Common myeloid progenitor, CD34-positive (primary cell): Measurements from ENCODE around the gene CIB4.

Experiments
- CTCF ChIA-PET: fragments of 350-600 bp; sonication (Branson Sonifier 250); formaldehyde crosslinking; loops from one replicate; lab custom pipeline; 2021; ENCODE audit warnings: antibody characterized with exemption; lab: Charles Lee
- POLR2A ChIA-PET: fragments of 350-600 bp; sonication (Branson Sonifier 250); formaldehyde crosslinking; loops from one replicate; lab custom pipeline; 2021; ENCODE audit warnings: antibody characterized with exemption; lab: Charles Lee
- DNase-seq, 3 donors: peaks; one replicate each; pipeline versions ENCODE4 v3.0.0 to v3.0.0-alpha.2; 2013
- H3K27ac ChIP-seq, 2 experiments: 1 replicate in 1 of 2; 2 replicates in 1 of 2; pipeline ENCODE4 v1.7.0; 2013; ENCODE audit warnings: inconsistent platforms in 2 of 2, low read length in 2 of 2, mild to moderate bottlenecking in 2 of 2, low read depth in 1 of 2, moderate library complexity in 1 of 2; ENCODE audit not compliant: severe bottlenecking in 2 of 2, insufficient read depth in 1 of 2, poor library complexity in 1 of 2
- H3K27me3 ChIP-seq, 5 experiments: replicated peaks in 2 of 5; 1 replicate in 3 of 5; 2 replicates in 2 of 5; pipeline versions ENCODE4 v1.6.1 to v1.7.0; 2013; ENCODE audit warnings: low read length in 4 of 5, mild to moderate bottlenecking in 2 of 5, moderate library complexity in 2 of 5, inconsistent platforms in 1 of 5; ENCODE audit not compliant: insufficient read depth in 5 of 5, control insufficient read depth in 4 of 5
- H3K36me3 ChIP-seq, 4 experiments: 1 replicate in 2 of 4; 2 replicates in 2 of 4; pipeline versions ENCODE4 v1.6.1 to v1.7.0; 2013; ENCODE audit warnings: low read length in 3 of 4, control low read depth in 1 of 4, mild to moderate bottlenecking in 1 of 4; ENCODE audit not compliant: control insufficient read depth in 4 of 4, insufficient read depth in 4 of 4
- H3K4me1 ChIP-seq, 4 experiments: 1 replicate in 3 of 4; 2 replicates in 1 of 4; pipeline versions ENCODE4 v1.6.1 to v1.7.1; 2013; ENCODE audit warnings: low read length in 3 of 4, mild to moderate bottlenecking in 3 of 4, control low read depth in 1 of 4, inconsistent platforms in 1 of 4, moderate library complexity in 1 of 4; ENCODE audit not compliant: control insufficient read depth in 4 of 4, insufficient read depth in 4 of 4; ENCODE audit errors: control extremely low read depth in 1 of 4
- H3K4me3 ChIP-seq, 7 experiments: 1 replicate in 4 of 7; 2 replicates in 3 of 7; pipeline versions ENCODE4 v1.5.1 to v1.7.0; 2013; ENCODE audit warnings: mild to moderate bottlenecking in 7 of 7, low read length in 6 of 7, moderate library complexity in 6 of 7, inconsistent platforms in 2 of 7, low read depth in 2 of 7, control low read depth in 1 of 7; ENCODE audit not compliant: insufficient read depth in 4 of 7, control insufficient read depth in 1 of 7; ENCODE audit errors: extremely low read depth in 1 of 7
- H3K9me3 ChIP-seq, 5 experiments: 1 replicate in 4 of 5; 2 replicates in 1 of 5; pipeline versions ENCODE4 v1.6.1 to v1.7.1; 2013; ENCODE audit warnings: low read length in 4 of 5, mild to moderate bottlenecking in 2 of 5, inconsistent platforms in 1 of 5, low read depth in 1 of 5, moderate library complexity in 1 of 5; ENCODE audit not compliant: control insufficient read depth in 4 of 5, insufficient read depth in 2 of 5; ENCODE audit errors: control extremely low read depth in 1 of 5
- WGBS: methylation state at CpG from one replicate; pipeline ENCODE4 v1.1.5; 2013; ENCODE audit not compliant: insufficient coverage; 5-methylcytosine and 5-hydroxymethylcytosine counted together

The CIB4 gene

DNA sequence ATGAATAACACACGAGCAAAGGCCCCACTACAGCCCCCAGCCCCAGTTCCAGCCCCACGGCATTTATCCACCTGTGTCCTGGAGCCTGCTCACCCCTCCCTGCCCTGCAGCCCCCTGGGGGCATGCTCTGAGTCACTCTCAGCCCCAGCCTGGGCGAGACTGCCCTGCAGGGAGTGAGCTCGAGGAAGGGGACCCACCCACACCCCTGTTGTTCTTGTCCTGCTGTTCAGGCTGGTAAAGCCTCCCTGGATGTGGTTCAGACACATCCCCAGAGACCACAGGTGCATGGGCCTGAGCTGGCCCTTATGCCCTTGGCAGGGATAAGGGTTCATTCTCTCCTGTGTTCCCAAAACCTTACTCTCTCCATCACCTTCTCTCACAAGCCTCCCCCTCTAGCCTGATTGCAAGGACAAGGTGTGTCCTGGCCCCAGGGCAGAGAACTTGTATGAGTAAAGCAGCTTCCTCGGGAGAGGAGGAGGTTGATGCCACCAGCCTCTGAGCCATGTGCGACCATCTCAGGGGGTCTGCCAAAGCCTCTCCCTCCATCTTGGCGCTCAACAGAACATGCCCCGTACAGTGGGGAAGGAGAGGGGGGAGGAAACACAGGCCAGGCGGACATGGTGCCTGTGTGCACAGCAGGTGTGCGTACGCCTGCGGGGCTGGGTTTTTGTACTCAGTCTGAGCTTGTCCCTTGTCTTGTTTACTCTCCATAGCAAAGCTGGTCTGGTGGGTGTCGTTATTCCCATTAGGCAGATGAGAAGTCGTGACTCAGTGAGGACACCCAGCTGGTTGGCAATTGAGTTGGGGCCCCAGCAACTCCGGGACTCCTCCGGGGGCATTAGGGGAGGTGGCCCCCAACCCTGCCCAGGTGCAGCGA, 64.4 kb downstream of the CIB4 start:
- WGBS: 90% methylated on average over 11 of the region's 17 CpGs
- no peaks in the 10 kb centered on the region for H3K36me3 ChIP-seq
- H3K9me3 ChIP-seq: no peaks in the 10 kb centered on the region
- no peak overlapping the region for H3K27ac ChIP-seq
- POLR2A ChIA-PET: no interaction called here
- no peaks in the 10 kb centered on the region for H3K4me1 ChIP-seq
- H3K27me3 ChIP-seq: peaks cover 0 to 27% (median 19%) of the 10 kb centered on the region in 5 experiments
- no peak overlapping the region for H3K4me3 ChIP-seq
- DNase-seq: no peak
- CTCF ChIA-PET: interaction anchor here (0.7 to 9.8 kb wide), 17 partner anchors 10 to 626 kb away, joined by 3 to 75 read pairs (median 5); partner anchors contain the start of gene CIB4

DNA sequence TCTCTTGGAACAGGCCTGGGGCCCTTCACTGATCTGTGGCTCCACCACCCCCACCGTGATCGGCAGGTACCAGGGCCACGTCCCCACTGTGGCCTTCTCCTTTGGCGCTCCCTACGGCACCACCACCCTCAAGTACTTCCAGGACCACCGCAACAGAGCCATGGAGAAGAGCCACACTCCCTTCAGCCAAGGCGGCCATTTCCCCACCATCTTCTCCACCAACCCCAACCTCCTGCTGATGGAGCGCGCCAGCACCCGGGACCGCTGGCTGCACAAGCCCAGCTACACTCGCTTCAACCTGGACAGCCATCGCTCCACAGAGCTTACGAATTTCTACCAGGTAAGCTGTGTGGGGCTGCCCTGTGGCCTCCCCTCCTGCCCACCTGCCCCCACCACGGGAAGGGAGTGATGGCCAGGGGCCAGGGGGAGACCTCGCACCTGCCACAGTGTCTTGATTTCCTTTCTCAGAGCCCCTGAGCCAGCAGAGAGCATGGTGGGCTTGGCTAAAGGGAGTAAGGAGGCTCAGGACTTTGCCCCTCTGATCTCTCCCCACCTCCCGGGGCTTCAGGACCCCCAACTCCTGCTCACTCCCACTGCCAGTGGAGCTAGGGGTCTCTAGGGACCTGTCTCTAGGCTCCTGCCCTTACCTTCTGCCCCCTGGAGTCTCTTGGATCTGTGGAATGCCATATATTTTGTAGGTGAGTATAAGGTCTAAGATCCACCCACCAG, 65.2 kb downstream of the CIB4 start:
- WGBS: 87% methylated on average over 14 of the region's 17 CpGs
- no peak for DNase-seq
- H3K27me3 ChIP-seq: peaks cover 0 to 27% (median 21%) of the 10 kb centered on the region in 5 experiments

DNA sequence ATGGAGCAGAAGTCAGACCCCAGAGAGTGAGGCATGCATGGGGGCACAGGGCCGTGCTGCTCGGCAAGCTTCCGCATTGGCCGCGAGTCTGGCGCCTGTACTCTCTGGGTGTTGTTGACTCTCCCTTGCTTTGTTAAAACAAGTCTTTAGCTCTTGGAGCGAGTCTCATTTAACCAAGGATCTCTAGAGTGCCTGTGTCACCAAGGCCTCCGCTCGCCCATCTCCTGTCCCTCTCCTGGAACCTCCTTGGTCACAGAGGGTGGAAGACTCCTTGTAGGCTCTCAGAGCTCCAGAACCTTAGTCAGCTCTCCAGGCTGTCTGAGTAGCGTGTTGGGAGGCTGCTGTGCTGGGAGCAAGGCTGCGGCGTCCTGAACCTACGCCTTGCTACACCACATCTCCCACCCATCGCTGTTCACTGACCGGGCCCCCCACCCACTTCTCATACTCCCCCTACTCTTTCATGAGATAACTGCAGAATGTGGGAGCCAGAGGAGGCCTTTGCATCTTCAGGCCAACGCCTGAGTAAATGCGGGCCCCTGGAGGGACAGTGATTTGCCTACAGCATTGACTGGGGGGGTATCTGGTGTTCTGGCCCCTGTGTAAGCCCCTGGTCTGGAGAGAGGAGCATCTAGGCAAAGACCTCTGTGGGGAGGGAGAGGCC, 66.1 kb downstream of the CIB4 start:
- Histone ChIP-seq H3K27me3 (peaks cover 0 to 27% (median 21%) of the 10 kb centered on the region in 5 experiments), H3K36me3 (no peaks in the 10 kb centered on the region), H3K27ac (no peak overlapping the region), H3K4me1 (no peaks in the 10 kb centered on the region), H3K4me3 (no peak overlapping the region), H3K9me3 (no peaks in the 10 kb centered on the region)
- WGBS: 92% methylated on average over 9 of the region's 17 CpGs
- POLR2A ChIA-PET: interaction anchor here (0.6 kb wide), 1 partner anchor 72 kb away, joined by 3 read pairs; no protein-coding TSS in a partner anchor
- CTCF ChIA-PET: interaction anchor here (1.1 to 9.8 kb wide), 3 partner anchors 10 to 30 kb away, joined by 3 to 75 read pairs (median 4); a partner anchor contains a TSS
- DNase-seq: no peak

More for the DNA sequence above, 65.2 kb downstream of the CIB4 start:
- ChIA-PET CTCF (interaction anchor here (0.7 to 9.8 kb wide), 4 partner anchors 11 to 71 kb away, joined by 3 to 75 read pairs (median 14); a partner anchor contains a TSS), POLR2A (no interaction called here)
- no peaks in the 10 kb centered on the region for H3K36me3 ChIP-seq
- H3K27ac ChIP-seq: no peak overlapping the region
- H3K4me1 ChIP-seq: no peaks in the 10 kb centered on the region
- no peak overlapping the region for H3K4me3 ChIP-seq
- no peaks in the 10 kb centered on the region for H3K9me3 ChIP-seq

DNA sequence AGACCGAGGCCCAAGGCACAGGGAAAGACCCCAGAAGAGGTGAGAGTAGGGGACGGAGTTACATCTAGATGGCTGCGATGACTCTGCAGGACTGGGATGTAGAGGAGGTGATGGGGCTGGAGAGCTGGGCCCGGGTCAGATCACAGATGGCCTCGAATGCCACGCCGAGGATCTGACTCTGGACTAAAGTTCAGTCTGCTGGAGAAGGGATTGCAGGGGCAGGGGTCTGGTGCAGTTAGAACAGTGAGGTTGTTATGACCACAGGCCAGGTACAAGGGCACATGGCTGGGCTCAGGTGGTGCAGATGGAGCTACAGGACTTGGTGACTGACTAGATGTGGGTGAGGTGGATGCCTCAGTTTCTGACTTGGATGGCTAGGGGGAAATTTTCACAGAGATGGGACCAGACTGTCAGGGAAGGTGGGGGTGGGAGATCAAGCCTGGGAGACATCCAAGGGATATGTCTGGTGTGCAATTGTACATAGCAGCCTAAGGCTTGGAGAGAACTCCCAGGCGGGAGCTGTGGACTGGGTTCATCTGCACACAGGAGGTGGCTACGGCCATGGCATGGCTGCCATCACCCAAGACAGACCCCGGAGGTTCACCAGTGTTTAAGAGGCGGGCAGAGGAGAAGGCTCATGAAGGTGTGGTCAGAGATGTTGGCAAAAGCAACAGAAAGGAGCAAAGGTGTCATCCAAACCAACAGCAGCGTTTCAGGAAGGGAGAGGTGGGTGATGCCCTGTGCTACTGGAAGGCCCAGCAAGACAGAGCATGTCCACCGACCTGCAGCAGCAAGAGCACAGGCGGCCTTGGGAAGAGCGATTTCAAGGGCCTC, 66.9 kb downstream of the CIB4 start:
- Histone ChIP-seq H3K4me3 (no peak overlapping the region), H3K4me1 (no peaks in the 10 kb centered on the region), H3K27ac (no peak overlapping the region), H3K36me3 (no peaks in the 10 kb centered on the region), H3K9me3 (no peaks in the 10 kb centered on the region), H3K27me3 (peaks cover 0 to 23% (median 22%) of the 10 kb centered on the region in 5 experiments)
- 92% methylated on average over 10 of the region's 15 CpGs for WGBS
- DNase-seq: no peak
- CTCF ChIA-PET: interaction anchor here (1.1 to 9.8 kb wide), 4 partner anchors 9 to 53 kb away, joined by 3 to 75 read pairs (median 4); a partner anchor contains a TSS
- POLR2A ChIA-PET: interaction anchor here (0.6 kb wide), 1 partner anchor 72 kb away, joined by 3 read pairs; no protein-coding TSS in a partner anchor

DNA sequence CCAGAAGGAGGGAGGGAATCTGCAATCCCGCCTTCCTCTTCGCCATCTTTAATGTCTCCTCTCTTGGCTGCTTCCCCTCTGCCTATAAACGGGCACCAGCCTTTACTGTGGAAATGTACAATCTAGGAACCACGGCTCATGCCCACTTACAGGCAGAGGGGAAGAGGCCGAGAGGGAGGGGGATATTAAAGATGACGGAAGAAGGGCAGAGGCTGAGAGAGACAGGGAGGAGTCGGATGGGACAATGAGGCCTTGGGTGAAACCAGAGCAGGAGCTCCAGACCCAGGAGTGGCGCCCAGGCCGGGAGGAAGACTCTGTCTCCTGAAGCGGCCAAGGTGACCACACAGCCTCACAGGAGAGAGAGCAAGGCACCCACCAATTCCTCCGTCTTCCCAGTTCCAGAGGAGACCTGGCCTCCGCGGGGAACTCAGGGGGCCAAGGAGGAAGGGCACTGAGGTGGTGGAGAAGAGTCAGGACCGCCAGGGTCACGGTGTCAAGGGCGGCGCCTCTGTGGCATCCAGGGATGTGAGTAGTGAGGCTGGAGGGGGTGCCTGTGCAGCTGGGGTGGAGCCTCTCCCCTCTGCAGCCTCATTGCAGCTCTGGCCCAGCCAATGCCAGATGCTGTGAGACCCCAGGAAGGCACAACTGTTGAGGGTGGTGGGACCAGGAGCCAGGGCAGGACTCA, 67.8 kb downstream of the CIB4 start:
- no peak for DNase-seq
- H3K4me3 ChIP-seq: no peak overlapping the region
- no peaks in the 10 kb centered on the region for H3K4me1 ChIP-seq
- POLR2A ChIA-PET: no interaction called here
- CTCF ChIA-PET: interaction anchor here (1.1 to 9.8 kb wide), 2 partner anchors 8 to 52 kb away, joined by 3 to 75 read pairs; a partner anchor contains a TSS
- H3K36me3 ChIP-seq: no peaks in the 10 kb centered on the region
- peaks cover 0 to 18% (median 17%) of the 10 kb centered on the region in 5 experiments for H3K27me3 ChIP-seq
- H3K9me3 ChIP-seq: no peaks in the 10 kb centered on the region
- no peak overlapping the region for H3K27ac ChIP-seq
- 94% methylated on average over 14 of the region's 17 CpGs for whole genome bisulfite sequencing

DNA sequence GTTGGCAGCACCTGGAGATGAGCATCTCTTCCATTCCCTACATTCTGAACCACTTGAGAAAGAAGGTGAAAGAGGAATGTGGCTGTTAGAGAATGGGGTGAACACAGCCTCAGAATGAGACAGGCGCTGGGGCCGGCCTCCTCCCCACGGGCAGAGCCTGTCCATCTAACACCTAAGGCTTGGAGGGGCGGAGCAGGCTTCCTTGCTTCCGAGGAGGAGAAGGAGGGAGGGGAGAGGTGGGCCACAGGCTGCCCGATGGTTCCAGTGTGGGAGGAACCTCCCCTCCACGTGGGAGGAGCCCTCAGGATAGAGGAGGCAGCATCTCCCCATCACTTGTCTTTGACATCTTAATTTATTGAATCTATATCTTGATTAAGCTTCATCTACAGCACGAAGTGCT, 68.6 kb downstream of the CIB4 start:
- CTCF ChIA-PET: no interaction called here
- Histone ChIP-seq H3K27me3 (peaks cover 0 to 21% (median 13%) of the 10 kb centered on the region in 5 experiments), H3K36me3 (no peaks in the 10 kb centered on the region), H3K4me3 (no peak overlapping the region), H3K4me1 (no peaks in the 10 kb centered on the region), H3K9me3 (no peaks in the 10 kb centered on the region), H3K27ac (no peak overlapping the region)
- DNase-seq: no peak
- WGBS: 79% methylated on average over 5 of the region's 8 CpGs
- POLR2A ChIA-PET: no interaction called here
